Measurements from ENCODE around the gene PPIH.
"Not testable (repeated sequence)": the region's sequence is repeated elsewhere in the genome, so short reads cannot be mapped to it uniquely, and the experiment has no call there.

PPIH gene

DNA sequence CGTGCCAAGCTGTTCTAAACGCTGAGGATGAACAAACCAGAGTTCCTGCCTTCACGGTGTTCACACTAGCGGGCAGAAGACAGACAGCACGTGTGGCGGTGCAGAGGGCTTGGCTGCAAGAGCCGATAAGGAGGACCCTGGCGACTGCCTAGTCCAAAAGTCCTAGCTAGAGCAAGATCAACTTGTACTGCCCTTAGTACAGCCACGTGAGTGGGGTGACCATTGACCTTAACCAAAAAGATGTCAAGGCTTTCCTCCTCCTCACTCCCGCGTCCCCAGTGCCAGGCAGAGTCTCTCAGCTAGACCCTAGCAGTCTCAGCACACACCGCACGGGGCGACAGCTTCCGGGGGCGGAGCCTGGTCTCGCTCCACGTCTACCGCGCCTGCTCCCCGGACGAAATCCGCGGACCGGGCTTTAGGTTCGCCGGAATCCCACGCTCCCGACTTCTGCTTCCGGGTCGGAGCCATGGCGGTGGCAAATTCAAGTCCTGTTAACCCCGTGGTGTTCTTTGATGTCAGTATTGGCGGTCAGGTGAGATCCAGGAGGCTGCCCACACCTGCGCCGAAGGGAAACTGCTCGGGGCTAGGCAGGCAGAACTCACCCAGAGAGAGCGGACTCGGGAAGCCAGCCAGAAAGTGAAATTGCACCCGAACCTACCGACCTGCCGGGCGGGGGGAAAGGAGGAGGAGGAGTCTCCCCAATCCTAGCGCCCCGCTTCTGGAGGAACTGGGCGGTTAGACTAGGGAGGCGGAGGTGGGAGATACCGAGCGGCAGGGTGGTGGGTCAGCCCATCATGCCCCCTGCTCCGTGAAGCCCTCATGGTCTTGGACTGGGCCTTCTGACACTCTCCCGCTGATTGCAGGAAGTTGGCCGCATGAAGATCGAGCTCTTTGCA lies at the start of gene PPIH:
Gene PPIH (plus strand): TSS at position 443 of the 896 bp plus-strand sequence. CDS start 24 bp downstream, at position 467.
- peak; percentile 48 to 98 (median 90) for DNase-seq

DNA sequence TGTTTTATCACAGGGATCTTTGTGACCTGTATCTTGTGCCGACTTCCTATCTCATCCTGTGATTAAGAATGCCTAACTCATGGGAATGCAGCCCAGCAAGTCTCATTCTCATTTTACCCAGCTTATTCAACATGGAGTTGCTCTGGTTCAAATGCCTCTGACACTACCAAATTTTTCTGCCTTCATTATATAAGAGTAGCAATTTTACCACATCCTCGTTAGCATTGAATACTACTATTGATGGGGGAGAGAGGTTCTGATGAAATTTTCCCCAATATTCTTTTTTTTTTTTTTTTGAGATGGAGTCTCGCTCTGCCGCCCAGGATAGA lies 44.5 kb upstream of the PPIH start:
- no peak for DNase-seq

DNA sequence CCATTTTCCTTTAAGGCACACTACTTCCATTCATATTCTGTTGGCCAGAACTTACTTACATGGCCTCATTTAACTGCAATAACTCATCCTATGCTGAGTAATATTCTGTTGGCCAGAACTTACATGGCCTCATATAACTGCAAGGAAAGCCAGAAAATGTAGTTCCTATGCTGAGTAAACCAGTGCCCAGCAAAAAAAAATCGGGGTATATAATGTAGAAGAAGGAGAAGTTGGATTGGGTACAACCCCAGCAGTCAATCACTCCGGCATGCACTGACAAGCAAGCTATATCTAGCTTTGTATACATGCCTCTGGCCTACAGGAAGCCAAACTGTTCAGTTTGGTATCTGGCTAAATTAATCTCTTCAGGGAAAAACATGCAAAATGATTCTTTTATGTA lies 39.4 kb upstream of the PPIH start:
- no peak for DNase-seq

DNA sequence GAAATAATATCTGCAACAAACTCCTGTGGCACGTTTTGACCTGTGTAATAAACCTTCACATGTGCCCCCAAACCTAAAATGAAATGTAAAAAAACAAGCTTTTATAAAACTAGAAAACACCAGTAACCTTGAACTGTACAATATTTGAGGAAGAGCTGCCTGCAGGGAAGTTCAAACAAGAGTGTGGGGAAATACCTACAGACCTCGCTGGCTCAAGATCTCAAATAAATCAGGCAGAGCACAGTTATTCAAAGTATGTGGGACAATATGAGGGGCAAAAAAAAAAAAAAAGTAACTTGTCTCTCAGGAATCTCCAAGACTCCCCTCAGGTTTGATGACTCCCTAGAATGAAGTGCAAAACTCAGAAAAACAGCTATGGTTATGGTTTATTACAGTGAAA lies 37.9 kb upstream of the PPIH start:
- no peak for DNase-seq

DNA sequence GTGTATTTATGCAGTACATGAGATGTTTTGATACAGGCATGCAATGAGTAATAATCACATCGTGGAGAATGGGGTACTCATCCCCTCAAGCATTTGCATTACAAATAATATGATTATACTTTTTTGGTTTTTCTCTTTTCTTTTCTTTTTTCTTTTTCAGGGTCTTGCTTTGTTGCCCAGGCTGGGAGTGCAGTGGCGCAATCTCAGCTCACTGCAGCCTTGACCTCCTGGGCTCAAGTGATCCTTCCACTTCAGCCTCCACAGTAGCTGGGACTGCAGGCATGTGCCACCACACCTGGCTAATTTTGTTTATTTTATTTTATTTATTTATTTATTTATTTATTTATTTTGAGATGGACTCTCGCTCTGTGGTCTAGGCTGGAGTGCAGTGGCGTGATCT lies 37.0 kb upstream of the PPIH start:
- DNase-seq, result not testable (repeated sequence)

DNA sequence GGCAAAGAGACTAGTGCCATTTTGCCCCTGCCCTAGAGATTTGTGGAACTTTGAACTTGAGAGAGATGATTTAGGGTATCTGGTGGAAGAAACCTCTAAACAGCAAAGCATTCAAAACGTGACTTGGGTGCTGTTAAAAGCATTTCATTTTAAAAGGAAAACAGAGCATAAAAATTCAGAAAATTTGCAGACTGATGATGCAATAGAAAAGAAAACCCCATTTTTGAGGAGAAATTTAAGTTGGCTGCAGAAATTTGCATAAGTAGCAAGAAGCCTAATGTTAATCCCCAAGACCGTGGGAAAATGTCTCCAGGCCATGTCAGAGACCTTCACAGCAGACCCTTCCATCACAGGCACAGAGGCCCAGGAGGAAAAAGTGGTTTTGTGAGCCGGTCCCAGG lies 31.0 kb upstream of the PPIH start:
- not testable (repeated sequence) for DNase-seq

DNA sequence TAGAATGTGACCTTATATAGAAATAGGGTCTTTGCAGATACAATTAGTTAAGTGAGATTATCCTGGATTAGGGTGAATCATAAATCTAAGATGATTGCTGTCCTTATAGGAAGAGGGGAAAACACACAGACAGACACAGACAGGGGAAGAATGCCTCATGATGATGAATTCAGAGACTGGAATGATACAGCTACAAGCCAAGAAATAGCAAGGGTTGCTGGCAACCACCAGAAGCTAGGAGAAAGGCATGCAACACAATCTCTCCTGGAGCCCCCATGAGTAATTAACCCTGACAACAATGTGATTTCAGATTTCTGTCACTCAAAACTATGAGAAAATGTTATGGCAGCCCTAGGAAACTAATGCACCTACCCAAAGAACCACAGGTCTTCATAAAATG lies 19.1 kb upstream of the PPIH start:
- DNase-seq, result no peak

DNA sequence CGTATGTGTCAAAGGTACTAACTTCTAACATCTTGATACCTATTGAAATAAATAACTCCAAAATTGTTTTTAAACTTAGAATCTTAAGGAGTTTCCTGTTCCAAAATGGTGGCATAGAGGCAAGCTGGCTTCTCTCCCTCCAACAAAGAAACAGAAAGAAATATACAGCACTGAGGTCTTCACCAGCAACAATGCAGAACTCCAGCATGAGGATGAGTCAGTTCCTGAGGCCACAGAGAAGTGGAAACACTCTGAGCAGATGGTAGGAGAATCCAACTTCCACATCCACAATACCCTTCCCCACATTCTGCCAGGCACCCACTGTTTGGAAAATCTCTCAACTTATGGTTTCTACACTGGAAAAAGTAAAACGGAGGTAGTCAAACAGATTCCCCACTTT lies 12.2 kb upstream of the PPIH start:
- DNase-seq, result no peak

DNA sequence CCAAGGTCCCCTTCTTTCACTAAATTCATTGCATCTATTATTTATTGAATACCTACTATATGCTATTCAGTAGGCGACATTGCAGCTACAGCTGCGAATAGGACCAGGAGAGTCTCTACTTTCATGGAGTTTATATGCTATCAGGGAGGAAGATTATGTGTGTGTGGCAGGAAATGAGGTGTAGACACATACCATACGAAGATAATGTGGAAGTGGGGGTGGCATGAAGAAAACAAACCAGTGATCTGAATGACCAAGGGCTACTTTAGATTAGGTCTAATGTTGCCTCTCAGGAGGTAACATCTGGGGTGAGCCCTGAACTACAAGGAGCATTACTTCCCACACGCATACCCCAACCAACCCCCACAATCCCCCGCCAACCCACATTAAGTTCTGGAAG lies 1.0 kb upstream of the PPIH start:
- no peak for DNase-seq

DNA sequence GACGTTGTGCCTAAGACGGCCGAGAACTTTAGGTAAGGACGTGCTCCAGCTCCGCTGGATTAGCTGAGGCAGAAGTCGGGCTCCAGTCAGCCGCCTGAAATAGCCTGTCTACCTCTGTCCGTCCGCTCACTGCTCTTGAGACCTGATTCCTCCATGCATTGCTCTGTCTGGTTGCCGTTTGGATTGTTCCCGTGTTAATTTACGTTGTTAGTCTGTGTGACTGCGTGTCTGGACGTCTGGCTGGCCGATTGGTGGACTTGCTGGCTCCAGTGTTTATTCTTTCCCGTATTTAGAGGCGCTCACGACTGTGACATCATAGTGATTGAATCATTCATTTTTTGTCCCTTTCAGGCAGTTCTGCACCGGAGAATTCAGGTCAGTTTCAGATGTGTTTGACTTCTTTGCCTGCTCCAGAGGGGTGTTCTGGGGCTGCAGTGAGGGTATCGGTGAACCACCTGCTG lies 684 bp downstream of the PPIH start:
- peak in 3 of 56 donors; percentile 15 to 26 (median 24) for DNase-seq

DNA sequence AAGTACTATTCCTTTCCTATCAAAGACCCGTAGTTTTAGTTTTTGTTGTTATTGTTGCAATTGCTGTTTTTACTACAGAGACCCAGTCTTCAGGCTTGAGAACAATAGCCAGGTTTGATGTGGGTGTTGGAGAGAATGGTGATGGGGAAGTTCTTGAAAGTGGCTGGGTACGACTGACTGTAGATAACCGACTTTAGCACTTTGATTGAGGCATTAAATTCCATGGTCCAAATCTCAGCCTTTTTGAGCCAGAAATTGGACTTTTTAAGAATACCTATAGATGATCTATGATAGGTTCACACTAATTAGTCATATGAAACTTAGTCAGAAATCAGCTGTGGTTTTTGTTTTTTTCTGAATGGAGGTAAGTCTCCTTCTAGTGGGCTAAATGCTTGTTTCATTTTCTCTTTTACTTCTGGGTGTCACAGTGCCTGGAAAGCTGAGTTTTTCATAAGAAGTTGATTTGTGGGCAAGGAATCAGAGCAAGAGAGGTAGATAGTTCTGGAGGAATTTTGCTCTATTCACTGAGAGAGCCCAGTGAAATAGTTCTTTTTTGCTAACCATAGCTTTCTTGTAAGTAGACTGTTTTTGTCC lies 2.8 kb downstream of the PPIH start:
- DNase-seq, result no peak

DNA sequence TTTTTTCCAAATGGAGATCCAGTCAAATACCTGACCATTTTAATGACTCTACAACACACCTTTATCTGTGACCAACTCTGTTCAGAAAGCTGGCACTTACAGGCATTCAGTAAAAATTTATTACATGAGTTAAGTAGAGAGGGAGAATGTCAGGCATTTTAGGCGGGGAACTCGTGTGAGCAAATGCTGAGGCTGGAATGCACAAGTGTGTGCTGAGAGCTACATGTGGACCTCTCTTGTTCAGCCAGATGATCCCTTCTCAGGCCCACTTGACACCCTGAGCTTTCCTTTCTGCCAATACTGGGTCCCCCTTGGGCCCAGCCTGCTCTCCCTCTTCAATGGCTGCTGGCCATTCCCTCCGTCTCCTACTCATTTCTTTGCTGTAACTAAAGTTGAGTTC lies 11.7 kb downstream of the PPIH start:
- DNase-seq, result no peak

DNA sequence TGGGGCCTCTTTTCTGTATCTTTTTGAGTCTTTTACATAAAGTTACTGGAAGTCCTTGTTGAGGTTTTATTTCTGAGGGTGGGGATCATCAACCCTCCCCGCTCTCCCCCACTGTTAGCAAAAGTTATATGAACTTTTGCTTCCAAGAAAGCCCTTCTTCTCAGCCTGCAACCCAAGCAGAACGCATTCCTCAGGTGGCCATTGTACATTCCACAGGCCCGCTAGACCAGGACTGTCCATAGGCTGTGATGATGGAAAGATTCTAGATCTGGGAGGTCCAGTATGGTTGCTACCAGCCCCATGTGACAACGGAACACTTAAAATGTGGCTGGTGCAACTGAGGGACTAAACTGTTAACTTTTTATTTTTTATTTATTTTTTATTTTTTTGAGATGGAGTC lies 12.2 kb downstream of the PPIH start:
- DNase-seq, result no peak

DNA sequence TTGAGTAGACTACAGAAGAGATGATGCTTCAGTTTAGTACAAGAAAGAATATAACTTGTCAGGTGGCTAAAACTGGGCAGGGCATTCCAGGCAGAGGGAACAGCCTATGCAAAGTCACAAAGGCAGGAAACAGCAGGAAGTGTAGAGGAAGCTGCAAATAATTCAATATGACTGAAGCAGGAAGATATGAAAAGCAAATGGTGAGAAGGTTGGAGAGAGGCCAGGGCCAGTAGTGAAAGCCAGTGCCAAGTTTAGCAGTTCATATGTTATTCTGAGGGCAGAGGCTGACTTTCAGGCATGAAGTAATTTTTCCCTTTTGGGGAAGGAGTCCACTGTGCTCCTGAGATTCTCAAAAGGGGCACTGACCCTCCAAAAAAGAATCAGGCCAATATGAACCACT lies 16.0 kb downstream of the PPIH start:
- no peak for DNase-seq

DNA sequence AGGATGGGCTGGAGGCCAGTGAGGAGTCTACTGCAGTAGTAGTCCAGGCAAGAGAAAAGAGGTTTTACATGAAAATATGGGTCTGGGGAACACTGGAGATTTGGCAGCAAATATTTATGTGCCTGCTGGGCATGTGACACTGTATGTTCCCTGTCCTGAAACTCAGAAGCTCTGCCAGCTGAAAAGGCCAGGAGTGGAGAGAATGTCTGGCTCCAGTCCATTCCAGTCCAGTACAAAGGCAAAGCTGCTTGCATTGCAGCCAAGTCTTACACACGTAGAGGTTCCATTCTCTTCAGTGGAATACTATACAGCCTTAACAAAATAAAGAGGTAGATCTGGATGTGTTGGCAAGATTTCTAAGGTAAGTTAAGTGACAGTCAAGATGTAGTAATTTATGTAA lies 16.5 kb downstream of the PPIH start:
- DNase-seq, result no peak

DNA sequence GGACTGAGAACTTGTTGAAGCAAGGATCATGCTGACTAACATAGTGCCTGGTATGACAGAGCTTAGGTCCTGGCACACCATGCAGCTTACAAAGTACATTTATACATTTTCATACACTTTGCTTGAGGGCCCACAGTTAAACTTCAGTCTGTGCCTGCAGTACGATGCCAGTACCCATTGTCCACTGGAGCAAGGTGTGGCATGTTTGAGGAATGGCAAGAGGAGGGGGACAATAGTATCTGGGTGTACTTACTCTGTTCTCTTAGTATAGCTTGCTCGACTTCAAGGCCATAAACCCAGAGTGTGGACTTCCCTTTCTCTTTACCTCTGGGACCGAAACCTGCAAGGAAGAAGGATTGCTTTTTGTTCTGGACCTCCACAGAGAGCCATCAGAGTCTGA lies 17.2 kb downstream of the PPIH start:
- DNase-seq, result no peak

DNA sequence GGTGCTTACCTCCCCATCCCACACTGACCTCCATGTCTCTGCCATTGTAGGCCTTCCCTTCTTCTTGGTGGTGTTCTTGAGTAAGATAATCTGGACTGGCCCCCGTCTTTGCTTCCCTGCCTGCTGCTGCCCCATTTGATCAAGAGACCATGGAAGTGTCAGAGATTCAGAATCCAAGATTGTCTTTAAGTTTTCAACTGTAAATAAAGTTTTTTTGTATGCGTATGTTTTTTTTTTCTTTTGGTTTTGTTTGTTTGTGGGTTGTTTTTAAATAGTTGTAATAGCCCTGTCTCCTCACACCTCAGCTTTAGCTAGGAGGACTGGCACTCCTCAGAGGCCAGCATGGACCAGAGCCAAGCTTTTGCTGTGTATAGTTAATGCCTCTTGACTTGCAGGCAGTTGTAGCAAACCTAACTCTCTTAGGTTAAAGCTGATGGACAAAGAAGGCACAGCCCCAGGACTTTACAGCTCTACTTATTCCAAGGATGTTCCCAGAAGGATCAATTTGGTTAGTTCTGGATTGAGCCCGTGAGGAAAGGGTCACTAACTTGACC lies 18.4 kb downstream of the PPIH start:
- no peak for DNase-seq

DNA sequence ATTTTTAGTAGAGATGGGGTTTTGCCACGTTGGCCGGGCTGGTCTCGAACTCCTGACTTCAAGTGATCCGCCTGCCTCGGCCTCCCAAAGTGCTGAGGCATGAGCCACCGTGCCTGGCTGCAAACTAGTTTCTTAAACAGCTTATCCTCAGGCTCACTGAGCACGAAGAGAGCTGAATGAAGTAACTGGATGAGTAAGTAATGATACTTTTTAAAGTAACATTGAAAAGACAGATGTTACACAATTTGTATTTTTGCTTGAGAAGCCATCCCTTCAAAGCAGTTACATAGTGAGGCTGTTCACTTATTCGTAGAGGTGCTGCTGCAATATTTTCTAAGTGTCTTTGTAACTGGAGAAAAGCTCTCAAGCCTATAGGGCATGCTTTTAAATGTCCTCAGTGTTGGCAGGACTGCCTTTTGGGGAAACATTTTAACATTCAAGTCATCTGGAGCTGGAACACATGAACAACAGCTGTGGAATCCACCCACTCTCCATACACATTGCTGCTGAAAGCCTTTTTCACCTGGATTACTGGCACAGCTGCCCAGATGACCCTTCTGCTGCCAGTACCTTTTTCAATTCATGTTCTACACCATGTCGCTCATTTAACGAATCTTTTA lies 21.3 kb downstream of the PPIH start:
- DNase-seq, result peak in 4 of 56 donors; percentile 3 to 30 (median 19)

DNA sequence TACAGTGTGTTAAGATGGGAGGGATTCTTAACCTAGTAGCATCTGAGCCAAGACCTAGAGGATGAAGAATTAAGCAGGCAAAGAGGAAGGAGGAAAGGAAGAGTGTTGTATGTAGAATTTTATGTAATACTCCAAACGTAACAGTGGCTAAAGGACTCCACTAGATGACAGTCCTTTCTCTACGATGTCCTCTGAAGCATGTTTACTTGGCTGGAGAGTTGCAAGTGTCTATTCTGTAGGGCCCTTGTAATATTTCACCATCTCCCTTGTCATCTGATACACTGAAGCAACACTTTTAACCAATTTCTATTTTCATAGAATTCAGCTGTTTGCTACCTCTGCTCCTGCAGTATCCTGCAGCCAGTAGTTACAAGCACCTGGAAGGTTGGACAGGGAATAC lies 21.8 kb downstream of the PPIH start:
- no peak for DNase-seq

DNA sequence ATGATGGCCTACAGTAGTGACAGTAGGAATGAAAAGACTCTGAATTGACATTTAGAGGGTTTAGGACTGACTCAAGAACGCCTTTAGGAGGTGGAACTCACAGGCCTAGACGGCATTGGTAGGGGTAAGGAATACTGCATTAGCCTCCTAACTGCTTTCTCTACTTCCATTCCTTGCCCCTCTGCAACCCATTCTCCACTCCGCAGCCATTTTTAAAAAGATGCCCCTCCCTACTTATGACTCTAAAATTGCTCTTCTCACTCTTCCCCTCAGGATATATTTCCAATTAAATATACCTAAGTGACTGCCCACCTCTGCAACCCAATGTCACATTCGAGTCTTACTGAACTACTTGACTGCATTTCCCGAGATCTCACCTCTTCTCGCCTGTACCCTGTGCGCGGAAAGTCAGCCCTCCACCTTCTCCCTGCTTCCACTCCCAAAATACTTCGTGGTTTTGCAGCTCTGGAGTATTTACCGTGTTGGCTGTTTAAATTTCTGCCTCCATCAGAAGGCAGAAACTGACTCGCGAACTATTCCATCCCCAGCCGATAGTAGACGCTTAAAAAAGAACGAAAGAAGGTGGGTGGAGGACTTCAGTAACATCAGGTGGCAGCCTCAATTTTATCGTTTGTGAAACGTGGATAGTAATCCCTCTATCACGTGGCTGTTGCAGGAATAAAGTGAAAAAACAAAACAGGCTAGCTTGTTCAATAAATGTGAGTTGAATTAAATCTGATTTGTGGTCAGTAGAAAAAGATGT lies 22.9 kb downstream of the PPIH start:
- DNase-seq, result peak in 19 of 56 donors; percentile 0 to 25 (median 15)

DNA sequence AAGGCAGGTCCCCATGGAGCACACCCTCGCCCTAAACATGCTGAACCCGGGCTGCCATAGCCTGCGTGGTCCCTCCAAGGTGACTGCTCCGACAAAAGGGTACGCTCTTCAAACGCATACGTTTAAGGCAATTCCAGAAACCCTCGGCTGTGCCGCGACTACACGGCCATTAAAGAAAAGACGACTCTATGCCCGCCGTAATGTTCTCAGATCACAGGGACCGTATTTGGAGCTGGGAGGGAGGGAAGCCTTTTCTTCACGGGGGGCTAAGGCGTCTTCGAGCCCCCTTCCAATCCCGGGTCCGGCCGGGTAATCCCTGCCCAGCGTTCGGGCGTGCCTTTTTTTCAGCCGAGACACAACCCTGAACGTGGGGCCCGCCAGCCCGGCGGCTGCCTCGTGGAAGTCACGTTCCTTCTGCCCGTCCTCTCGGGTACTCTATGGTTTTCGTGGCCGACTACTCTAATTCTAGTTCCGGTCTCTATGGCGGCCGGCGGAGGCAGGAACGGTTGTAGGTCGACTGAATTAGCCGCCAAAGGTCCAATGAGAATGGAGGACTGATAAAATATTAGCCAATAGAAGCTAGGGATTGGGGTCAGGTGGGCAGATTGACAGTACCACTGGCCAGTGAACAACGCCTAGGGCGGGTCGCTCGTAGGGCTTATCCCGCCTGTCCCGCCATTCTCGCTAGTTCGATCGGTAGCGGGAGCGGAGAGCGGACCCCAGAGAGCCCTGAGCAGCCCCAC lies 23.7 kb downstream of the PPIH start, which contains the start of gene YBX1:
Gene YBX1 (plus strand): TSS at position 678 of the 743 bp plus-strand sequence. CDS start 148 bp downstream, outside the sequence.
- DNase-seq, result peak; percentile 83 to 98 (median 95)

Data from nucleus accumbens (tissue), 56 donors.